ENCODE data around the gene TMEM272.

Gene TMEM272

DNA sequence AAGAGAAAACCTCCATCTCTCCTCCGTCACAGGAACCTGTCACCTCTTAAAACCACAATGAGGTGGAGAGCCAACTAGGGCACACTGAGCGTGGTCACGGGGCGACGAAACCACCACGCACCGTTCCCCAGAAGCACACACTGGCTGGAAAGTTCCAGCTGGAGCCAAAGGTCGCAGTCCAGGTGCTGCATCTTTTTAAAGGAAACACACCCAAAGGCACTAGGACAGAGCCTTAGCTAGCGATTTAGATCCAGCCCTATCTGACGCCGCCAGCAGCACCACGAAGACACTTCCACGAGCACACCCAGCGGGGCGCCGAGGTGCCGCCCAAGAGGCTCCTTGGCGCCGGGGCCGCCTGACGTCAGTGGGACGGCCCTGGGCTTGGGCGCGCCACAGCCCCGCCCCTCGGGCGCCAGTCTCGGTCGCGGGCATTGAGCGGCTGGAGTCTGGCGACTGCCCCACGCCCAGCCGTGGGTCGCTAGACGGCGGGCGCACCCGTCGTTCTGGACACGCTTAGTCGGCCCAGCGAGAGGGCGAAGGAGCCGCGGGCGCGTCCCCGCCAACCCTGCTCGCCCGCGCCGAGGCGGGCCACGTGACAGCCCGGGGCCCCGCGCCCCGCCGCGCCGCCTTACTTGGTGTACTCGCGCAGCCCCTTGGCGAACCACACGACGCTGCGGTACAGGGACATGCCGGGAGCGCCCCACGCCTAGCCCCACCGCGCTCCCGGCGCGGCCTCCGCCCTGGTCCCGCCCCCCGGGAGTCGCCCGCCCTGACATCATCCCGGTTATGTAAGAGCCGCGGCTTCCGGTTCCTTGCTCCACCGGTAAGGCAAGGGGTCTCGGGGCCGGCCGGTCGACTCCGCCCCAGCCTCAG is 41.3 kb downstream of the TMEM272 start, which contains the start of gene DHRS12:
DHRS12 (minus strand) TSS at position 742 of the 873 bp plus-strand sequence. CDS start 4,504 bp downstream, outside the sequence.
- peak; percentile 63 to 75 (median 74) for DNase-seq

DNA sequence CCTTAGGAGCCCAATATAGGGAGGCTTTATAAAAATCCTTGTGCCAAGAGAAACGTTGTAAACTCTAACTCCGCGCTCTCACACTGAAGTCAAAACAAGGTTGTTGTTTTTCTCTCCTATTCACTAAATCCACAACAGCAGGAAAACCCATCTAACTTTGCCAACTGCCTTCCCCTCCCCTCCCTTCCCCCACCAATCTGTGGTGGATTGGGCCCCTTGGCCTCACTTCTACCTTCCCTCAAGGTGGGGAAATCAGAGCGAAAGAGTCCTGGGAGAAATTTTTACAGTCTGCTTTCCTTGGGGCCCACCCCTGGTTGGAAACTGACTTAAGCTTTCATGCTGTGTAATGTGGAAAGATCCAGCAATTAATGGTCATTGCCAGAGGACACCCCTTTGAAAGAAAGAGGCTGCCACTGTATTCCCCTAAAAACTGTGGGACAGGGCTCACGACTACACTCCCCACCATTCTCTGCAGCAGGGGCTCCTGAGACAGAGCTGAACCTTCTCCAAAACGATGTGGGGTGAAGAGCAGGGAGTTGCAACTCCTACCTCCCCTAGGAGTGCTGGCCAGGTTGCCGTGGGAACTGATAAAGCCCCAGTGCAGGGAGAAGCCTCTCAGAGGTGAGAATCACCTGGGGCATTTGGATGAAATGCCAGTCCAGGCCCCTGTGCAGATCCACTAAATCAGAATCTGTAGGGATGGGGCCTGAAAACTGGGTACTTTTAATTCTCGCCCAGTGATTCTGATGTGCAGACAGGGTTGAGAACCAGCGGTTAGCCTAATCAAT is 42.2 kb downstream of the TMEM272 start:
- DNase-seq: no peak

DNA sequence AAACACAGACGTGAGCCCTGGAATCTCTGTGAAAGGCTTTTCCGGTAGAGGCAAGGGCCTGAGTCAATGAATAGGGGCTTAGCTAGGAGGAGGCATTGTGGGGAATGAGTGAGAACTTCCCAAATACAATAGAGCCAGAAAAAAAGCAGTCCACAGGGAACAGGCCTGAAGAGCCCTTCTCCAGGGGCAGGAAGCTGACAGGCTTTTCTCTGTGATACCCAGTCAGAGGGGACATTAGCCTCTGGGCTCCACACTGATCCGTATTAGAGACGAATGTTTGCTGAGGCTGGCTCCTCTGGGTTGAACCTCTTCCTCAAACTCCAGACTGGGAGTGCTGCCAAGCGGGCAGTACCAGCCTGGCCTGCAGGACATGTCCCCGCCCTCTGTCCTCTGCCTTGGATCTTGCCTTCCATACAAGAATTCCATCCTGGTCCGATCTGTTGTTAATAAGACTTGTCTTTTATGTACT is 43.3 kb downstream of the TMEM272 start:
- DNase-seq: no peak

DNA sequence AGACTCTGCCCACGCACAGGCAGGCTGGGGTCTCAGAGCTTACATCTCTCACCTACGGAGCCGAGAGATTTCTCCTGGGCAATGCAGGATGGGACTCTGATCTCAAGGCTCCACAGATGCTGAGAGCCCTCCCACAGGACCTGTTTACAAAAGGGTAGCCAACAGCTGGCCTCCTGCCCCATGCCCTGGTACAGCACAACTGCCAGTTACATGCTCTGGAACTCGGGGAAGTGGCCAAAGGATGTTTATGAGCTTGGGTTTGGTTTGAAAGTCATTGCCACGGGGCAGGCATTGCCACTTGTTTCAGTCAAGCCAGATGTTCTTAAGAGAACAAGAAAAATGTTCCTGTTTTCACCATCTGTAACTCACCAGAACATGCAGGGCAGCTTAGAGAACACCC is 44.5 kb downstream of the TMEM272 start:
- DNase-seq: no peak

DNA sequence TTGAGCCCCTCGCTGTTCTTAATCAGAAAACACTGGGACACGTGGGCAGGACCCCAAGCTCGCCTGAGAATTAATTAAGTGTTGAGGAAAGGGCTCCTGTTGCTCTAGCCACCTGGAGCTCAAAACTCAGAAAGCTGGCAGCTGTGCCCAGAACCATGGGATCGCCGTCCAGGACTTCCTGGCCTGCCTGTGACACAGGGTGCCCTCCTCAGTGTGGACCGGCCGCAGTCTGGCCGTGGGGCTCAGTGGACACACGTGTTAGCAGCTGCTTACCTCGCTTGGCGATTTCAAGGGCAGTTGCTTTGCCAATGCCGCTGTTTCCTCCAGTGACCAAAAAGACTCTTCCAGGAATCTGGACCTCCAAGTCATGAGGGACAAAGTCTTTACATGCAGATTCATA is 45.7 kb downstream of the TMEM272 start:
- no peak for DNase-seq

DNA sequence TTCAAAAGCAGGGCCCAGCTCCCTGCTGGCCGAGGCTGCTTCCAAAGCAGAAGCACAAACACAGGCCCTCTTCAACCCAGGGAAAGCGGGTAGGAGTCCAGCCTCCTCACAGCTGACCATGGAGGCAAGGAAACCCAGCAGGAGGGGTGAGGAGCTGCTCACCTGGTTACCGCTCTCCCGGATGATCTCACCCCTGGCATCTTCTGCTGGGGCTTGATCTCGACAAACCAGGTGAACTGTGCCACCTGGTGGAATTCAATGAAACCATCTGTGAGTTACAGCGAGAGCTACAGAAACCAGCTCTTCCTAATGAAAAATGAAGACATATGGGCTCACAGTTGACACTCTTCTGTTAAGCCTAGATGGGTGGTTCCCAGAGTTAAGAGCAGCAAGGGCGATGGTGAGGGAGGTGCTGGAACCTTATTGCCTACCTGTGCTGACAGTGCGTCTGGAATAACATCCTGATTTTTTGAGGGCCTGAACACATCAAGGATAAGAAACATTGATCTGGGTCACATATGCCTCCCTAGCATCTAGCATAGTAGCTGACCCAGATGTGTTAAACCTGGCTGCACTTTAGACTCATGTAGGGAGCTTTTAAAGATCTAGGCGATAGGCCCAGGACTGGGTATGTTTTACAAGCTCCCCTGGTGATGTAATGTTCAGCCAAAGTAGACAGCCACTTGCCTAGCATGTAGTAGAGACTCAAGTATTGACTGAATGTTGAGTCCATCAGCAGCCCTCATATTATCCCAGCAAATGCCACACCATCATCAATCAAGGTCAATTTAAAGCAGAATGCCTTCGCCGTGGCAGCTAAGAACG is 47.1 kb downstream of the TMEM272 start:
- peak in 3 of 4 experiments; percentile 4 to 20 (median 19) for DNase-seq

DNA sequence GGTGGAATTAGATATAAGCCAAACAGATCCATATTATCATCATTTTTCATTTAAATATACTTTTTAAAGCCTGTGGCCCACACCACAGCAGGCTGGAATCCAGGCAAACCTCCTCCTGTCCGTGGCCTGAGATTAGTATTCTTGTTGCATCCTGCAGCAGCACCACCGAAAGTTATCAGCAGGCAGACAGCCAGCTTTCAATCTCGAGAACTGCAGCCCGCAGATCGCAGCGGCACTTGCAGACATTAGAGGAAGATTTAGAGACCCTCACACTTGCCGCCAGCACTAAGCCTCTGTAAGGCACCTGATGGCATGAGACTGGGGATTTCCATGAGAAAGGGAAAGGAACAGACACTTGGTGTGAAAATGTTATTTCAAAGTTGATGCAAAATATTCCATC is 48.4 kb downstream of the TMEM272 start:
- no peak for DNase-seq

DNA sequence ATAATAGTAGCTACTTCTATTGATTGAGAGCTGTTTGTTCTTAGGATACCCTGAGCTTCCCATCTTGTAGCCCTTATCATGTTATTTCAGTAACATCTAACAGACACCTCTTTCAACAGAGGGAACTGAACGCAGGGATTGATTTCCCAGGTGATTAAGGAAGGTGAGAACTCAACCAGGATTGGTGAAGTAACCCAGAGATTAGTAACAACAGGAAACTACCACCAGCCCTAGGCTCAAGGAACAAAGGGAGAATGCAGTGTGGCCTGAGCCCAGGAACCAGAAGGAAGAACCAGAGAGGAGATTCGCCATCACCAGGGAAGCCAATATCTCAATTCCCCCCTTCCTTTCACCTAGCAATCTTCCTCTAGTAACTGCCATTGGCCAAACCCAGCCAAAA is 49.6 kb downstream of the TMEM272 start:
- no peak for DNase-seq

DNA sequence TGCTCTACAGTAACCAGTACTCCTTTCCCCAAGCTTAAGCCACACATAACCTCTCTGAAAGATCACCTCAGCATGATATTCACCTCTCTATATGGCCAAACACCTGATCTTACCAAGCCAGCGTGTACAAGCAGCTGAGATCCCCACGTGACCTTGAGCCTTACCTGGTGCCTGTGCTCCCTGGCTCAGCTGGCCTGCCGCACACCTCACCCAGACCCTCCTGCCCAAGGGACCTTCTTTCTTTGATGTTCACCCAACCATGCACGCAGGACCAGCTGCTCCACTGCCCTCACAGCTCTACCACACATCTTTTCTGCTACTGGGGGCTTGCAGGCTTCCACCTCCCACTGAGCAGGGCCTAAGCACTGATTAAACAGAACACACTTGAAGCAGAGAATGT is 50.0 kb downstream of the TMEM272 start:
- no peak for DNase-seq

DNA sequence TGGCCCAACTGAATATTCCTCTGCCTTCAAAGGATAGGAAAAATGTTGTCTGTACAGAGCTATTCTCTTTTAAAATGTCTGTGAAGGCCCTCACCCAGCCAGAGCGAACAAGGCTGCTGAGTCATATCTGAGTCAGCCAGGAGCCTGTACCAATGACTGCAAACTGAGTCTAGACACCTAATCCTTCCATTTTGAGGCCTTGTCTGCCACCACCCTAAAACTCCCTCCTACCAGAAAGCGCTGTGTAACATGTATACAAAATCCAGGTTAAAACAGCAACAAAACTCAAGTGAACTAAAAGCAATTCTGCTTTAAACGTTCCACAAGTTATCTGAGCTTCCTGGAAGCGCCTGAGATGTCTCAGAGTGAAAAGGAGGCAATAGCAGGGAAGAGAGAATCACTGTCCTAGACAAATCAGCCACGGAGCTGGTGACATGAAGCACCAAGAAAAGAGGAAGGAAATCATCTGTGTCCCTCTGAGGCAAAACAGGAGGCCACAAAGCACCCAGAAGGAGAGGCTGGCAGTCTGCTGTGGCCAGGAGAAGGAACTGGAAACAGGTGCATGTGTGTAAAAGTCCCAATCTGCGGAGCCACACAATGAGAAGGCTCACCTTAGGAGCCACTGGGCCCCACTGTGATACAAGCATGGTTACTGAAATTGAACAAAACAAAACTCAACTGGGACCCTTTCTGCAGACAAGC is 51.3 kb downstream of the TMEM272 start:
- DNase-seq: peak in 1 of 4 experiments; percentile 13

DNA sequence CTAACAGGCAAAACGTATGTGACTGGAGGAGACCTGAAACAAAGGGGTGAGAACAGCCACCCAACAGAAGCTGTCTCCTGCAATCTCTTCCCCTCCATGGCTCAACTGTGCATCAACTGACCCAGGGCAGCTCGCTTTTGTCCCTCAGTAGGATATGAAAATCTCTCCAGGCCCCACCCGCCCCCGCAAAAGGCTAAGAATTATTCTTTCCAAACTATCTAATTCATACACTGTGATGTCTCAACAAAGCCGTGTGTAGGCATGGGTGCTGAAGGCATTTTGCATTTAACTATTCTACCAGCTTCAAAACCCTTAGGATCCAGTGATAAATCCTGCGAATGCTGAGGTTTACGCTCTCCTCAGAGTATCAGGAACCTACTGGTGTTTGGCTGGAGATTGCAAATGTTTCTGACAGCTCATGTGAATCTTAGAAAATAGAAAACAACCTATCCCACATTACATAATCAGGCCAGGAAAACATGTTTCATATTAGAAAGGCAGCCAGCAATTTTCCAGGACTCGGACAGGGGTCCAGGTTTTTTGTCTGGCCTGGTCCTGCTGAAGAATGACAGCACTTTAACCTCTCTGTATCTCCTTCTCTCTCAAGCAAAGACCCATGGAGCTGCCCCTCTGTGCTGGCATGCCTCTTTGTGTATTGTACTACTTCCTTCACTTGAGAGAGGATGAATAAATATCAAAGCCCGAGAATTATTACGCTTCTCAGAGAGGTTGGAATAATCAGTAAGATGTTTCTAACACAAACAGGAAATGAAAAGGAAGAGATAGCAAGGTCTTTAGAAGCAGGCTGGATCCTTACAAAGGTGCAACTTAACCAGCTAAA is 58.3 kb downstream of the TMEM272 start:
- no peak for DNase-seq

DNA sequence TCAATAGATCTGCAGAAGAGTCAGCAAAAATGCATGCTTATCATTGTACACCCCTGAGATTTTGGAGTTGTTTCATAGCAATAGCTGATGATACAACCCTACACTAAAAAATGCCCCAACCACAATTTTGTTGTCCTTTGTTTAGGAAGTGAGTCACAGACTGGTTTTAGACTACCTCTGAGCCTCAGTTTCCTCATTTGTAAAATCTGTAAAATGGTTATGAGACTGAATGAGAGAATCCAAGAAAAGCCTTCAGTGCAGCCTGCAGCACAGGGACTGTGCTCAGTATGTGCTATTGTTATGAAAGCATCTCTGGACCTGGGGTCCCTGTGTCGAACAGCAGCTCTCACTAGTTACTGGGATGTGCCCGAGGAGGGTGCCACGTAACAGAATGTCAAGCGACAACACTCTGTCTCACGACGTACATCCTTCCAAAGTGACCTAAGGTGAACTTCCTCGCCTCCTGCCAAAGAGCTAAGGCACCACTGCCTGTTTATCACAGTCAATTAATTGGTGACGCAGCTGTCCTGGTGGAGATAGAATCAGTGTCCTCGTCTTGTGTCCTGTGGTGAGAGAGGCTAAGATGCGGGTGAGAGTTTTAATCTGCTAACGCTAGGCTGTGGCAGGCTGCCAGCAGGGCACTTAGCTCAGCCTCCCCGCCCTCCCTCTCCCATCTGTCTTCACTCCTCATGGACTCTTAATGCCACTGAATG is 59.1 kb downstream of the TMEM272 start:
- DNase-seq: no peak

DNA sequence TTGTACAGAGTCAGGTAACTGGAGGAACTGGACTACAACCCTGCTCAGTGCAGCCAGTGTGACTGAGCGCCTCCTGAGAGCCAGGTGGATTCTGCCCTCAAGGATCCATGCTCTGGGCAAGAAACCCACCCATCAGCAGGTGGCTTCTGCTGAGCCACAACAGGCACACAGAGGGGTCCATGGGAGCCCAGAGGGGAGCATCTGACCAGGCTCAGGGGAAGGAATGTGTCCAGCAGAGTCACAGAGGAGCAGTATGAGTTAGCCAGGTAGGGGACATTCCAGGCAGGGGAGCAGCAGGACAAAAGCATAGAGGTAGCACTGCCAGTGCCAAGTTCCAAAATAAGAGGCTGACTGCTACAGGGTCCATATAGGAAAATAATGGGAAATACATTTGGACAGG is 60.9 kb downstream of the TMEM272 start:
- no peak for DNase-seq

DNA sequence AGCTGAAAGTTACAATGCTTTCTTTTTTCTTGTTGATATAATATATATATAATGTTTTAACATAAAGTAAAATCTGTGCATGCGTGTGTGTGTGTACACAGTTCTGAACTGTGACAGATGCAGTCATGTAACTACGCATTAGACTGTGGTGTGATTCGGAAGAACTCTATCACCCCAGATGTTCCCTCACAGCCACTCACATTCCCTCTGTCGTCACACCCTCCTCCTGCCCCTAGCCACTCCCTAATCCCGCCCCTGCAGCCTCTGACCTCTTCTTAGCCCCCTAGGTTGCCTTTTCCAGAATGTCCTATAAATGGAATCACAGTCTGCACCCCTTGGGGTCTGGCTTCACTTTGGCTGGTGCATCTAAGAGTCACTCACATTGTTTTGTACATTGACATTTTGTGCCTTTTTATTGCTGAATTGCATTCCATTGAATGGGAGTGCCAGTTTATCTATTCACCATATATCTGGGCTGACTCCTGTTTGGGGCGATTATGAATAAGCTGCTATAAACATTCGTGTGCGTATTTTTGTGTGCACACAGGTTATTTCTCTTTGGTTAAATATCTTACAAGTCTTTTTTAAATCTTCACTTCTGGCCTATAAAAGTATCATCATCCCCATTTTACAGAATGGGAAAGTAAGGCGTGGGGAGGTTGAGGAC is 61.4 kb downstream of the TMEM272 start:
- DNase-seq: no peak

DNA sequence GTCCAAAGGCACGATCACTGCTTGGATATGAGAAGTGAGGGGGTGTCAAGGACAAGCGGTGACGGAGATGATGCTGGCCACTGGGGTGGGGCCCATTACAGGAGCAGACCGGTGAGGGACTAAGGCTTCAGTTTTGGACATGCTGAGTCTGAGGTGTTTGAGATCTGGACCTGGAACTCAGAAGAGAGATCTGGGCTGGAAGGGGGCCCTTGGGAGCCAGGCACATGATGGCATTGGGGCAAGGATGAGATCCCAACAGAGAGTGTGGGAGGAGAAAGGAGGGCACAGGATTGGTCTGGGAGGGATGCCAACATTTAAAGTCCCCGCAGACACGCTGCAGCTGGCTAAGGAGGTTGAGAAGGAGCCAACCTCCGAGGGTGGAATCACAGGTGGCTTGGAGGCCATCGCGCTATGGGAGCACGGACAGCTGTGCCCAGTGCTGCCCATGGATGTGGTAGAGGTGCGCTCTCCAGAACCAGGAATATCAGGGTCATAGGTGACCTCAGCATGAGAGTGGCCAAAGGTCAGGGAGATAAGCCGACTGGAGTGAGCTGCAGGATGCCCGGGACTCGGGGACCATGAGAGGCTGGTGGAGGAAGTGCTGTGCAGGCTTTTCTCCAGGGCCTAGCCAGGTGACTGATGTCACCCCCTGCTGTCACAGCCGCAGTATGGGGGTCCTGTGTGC is 62.8 kb downstream of the TMEM272 start:
- no peak for DNase-seq

DNA sequence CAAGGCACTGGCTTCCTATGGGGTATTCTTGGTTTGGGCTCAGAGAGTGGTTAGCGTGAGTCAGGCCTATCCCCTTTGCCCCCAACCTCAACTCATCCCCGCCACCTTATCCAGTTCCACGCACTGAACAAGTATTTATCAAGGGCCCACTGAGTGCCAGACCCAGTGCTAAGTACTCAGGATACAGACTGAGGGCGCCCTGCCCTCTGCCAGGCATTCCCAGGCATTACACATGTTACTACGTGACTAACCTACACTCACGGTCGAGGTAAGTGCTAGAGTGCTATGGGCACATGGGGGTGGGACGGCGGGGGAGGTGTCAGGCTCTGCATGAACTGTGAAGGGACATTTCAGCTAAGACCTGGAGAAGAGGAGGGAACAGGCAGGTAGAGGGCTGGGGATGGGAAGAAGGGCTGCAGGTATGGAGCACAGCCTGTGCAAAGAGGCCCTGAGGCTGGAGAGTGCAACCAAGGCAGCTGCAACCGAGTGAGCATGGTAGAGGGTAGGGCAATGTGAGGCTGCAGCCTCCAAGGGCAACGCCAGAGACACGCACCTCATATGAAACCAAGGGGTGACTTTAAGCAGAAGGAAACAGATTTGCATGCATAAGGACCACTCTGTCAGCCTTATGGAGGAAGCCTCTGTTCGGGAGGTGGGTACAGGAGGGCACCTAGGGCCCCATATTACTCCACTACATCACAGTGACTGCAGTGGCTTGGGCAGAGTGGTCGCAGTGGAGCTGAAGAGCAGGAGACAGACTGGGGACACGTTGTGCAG is 63.5 kb downstream of the TMEM272 start:
- DNase-seq: no peak

DNA sequence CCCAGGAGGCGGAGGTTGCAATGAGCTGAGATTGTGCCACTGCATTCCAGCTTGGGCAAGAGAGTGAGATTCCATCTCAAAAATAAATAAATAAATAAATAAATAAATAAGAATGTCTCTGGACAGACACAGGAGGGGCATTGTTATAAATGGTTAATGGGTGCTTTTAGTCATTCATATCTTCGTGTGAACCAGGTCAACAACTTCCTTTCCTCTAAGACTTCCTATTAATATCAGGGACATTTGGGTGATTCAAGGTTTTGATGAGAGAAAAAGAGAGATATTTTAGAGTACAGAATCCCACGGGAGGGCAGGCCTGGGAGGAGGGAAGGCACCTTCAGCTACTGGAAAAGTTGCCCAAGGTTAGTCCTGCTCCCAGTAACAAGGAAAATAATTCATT is 64.9 kb downstream of the TMEM272 start:
- DNase-seq: no peak

DNA sequence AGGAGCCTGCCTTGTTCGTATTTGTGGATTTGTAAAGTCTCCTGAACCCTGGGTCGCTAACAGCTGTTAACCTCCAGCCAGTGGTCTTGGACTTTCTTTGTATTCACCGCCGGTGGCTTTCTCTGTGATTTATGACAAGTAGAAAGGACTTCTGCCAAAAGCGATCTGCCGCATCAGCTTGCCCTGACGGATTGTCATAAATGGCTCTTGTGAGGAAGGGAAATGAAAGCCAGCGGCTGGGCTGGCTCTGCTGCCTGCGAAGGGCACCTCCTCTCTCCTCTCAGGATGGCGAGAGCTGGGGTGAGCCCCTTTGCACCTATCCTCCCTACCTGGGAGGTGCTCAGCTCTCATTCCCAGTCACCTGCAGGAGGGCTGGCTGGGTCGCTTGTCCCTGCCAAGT is 66.6 kb downstream of the TMEM272 start:
- DNase-seq: no peak

DNA sequence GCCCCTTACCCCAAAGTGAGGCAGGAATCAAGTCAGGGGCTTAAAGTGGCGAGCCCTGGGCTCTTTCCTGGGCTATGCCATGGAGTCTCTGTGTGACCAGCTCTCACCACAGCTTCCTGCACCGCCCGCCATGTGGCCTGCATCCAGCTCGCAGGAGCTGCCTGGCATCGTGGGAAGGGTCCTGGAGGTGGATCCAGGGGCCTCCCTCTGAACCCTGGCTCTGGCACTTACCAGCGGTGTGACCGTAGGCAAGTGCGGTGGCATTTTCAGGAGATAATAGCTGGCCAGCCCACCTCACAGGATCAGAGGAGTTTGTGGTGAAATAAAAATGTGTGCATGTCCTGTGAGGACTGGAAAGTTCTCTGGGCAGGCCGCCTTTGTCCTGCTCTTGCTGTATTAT is 67.1 kb downstream of the TMEM272 start:
- DNase-seq: no peak

All from activated CD4-positive, CD25-positive, alpha-beta regulatory T cell (primary cell).